GM10248 (cell line): Measurements from ENCODE around the gene WIZ.

Experiments used
- CTCF ChIA-PET: fragments of 300-600 bp; sonication (Branson Sonifier 250); formaldehyde crosslinking; extraction: SDS; loops from one replicate; lab custom pipeline; 2021; ENCODE audit warnings: antibody characterized with exemption; lab: Yijun Ruan, JAX
- POLR2A ChIA-PET: fragments of 350-650 bp; sonication (Branson Sonifier 250); formaldehyde crosslinking; extraction: SDS; loops from one replicate; lab custom pipeline; 2020; ENCODE audit warnings: antibody characterized with exemption; lab: Yijun Ruan, JAX
- DNase-seq: peaks from one replicate; pipeline ENCODE4 v3.0.0; 2012; ENCODE audit errors: extremely low spot score
- TF ChIP-seq, protein P1 (sequence below): IDR thresholded peaks from 2 replicates; pipeline ENCODE4 v1.5.1; 2012; ENCODE audit warnings: mild to moderate bottlenecking, low read depth; ENCODE audit errors: extremely low read depth, missing control alignments, control extremely low read depth

The WIZ gene

DNA sequence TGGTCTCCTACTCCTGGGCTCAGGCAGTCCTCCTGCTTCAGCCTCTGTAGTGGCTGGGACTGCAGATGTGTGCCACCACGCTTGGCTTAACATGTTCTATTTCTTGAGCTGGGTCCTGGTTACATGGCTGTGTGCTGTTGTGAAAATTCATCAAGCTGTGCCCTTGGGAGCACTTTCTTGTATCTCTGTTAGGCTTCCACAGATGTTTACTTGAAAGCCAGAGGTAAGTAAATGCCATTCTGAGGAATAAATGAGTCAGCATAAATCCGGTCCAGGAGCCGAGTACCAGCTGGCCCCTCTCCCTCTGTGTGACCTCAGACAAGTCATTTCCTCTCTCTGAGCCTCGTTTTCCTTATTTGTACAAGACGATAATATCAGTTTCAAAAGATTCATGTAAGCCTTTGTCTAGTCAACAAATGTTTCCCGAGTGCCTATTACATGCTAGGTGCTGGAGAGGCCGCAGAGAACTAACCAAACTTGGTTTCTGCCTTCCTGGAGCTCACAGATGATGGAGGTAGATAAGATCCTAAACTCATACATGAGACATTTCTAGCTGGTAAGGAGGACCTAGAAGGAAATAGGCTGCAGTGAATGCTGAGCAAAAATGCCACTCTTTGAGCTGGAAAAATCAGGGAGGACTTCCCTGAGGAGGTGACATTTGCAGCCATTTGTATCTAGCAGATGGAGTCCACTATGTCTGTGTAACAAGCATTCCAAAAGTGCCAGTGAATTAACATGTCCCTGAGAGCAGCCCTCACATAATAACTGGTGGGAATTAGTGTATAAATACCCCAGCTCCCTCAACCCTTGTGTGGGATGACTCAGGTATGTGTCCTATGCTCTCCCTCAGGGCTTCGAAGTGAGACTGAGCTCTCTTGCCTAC is 17.3 kb upstream of the WIZ start:
- ChIA-PET CTCF (interaction anchor here (0.7 to 1.2 kb wide), 5 partner anchors 10 to 34 kb away, joined by 3 to 6 read pairs (median 3); no protein-coding TSS in a partner anchor), POLR2A (interaction anchor here (1.0 kb wide), 1 partner anchor 48 kb away, joined by 3 read pairs; the partner anchor contains the start of gene AKAP8L)
- DNase-seq = no peak
- TF ChIP-seq, protein P1, sequence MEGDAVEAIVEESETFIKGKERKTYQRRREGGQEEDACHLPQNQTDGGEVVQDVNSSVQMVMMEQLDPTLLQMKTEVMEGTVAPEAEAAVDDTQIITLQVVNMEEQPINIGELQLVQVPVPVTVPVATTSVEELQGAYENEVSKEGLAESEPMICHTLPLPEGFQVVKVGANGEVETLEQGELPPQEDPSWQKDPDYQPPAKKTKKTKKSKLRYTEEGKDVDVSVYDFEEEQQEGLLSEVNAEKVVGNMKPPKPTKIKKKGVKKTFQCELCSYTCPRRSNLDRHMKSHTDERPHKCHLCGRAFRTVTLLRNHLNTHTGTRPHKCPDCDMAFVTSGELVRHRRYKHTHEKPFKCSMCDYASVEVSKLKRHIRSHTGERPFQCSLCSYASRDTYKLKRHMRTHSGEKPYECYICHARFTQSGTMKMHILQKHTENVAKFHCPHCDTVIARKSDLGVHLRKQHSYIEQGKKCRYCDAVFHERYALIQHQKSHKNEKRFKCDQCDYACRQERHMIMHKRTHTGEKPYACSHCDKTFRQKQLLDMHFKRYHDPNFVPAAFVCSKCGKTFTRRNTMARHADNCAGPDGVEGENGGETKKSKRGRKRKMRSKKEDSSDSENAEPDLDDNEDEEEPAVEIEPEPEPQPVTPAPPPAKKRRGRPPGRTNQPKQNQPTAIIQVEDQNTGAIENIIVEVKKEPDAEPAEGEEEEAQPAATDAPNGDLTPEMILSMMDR = no peak

DNA sequence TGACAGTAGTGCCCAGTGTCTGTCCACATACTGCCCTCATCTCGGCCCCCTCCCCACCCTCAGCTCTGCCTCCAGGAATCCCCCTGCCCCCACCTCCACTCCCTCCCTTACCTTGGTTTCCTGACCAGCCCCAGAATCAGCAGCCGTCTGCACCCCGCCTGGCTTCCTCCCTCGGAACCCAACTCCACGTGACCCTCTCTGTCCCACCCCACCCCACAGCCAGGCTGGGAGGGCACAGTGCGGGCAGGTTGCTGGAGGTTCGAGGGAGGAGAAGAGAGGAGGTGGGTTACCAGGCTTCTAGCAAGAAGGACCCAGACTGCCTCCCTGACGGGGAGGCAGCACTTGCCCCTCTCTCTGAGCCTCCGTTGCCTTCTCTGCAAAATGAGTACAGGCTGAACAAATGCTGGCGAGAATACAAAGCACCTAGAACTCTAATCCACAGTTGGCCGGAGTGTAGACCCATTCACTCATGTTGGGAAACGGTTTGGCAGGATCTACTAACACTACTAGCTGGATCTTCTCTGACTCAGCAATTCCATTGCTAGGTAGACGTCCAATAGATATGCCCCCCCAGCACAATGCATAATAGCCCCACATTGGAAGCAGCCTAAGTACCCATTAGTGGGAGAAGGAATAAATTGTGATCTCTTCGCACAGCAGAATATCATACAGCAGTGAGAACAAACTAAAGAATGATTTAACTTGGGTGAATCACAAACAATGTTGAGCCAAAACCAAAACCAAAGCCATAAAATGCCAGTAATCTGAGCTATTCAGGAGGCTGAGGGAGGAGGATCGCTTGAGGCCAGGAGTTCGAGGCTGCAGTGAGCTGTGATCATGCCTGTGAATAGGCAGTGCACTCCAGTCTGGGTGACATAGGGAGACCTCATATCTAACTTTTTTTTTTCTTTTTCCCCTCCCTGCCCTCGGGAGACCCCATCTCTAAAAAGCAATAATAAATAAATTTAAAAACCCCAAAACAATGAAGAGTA is 14.9 kb upstream of the WIZ start, which contains the start of gene RASAL3:
RASAL3 (minus strand) TSS at position 151 of the 992 bp plus-strand sequence. CDS start 186 bp downstream, outside the sequence.
- DNase-seq = peak; percentile 70
- TF ChIP-seq, protein P1 = no peak
- CTCF ChIA-PET = interaction anchor here (1.0 to 1.9 kb wide), 2 partner anchors 45 to 91 kb away, joined by 4 to 5 read pairs; no protein-coding TSS in a partner anchor
- POLR2A ChIA-PET = no interaction called here

DNA sequence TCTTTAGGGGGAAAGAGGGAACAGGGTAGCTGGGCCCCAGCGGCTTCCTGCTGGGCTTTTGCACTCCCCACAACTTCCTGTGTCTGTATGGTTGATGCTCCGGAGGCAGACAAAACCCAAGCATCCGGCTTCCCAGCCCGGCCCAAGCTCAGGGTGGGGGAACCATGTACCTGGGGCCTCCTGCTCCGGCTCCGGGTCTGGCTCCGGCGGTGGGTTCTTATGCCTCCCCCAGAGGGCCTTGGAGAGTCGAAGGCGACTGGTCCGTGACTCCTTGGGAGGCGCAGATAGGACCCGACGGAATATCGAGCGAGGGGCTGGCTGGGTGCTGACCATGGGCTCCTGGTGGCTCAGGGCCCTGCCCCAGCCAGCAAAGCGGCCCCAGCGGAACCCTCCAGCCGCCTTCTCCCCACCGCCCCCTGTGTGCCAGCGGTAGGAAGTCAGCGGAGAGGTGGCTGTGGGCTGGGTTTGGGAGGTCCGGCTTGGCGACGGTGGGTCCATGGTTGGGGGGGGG is 14.2 kb upstream of the WIZ start:
- CTCF ChIA-PET = interaction anchor here (0.9 to 1.9 kb wide), 5 partner anchors 11 to 92 kb away, joined by 3 to 5 read pairs (median 4); partner anchors contain the start of gene PGLYRP2
- DNase-seq = peak; percentile 69
- POLR2A ChIA-PET = interaction anchor here (0.6 to 1.3 kb wide), 2 partner anchors 45 to 1864 kb away, joined by 3 to 4 read pairs; partner anchors contain the start of gene AKAP8L

DNA sequence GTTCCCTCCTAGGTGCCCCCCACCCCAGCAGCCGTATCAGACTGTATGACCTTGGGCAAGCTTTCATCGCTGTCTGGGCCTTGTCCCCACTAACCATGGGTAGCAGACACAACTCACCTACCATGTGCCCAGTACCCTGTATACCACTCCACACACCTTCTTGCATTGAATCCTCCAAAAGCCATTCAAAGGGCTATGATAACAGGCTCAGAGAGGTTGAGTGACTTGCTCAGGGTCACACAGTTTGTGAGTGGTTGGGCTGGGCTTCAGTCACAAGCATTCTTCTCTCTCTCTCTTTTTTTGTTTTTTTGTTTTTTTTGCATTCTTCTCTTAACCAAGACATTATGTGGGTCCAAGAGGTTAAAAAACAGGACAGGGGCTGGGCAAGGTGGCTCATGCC is 11.9 kb upstream of the WIZ start:
- TF ChIP-seq, protein P1 = no peak
- DNase-seq = no peak
- POLR2A ChIA-PET = no interaction called here
- CTCF ChIA-PET = interaction anchor here (1.2 kb wide), 1 partner anchor 94 kb away, joined by 3 read pairs; no protein-coding TSS in a partner anchor

More for the DNA sequence above, 14.2 kb upstream of the WIZ start:
- TF ChIP-seq, protein P1 = no peak

DNA sequence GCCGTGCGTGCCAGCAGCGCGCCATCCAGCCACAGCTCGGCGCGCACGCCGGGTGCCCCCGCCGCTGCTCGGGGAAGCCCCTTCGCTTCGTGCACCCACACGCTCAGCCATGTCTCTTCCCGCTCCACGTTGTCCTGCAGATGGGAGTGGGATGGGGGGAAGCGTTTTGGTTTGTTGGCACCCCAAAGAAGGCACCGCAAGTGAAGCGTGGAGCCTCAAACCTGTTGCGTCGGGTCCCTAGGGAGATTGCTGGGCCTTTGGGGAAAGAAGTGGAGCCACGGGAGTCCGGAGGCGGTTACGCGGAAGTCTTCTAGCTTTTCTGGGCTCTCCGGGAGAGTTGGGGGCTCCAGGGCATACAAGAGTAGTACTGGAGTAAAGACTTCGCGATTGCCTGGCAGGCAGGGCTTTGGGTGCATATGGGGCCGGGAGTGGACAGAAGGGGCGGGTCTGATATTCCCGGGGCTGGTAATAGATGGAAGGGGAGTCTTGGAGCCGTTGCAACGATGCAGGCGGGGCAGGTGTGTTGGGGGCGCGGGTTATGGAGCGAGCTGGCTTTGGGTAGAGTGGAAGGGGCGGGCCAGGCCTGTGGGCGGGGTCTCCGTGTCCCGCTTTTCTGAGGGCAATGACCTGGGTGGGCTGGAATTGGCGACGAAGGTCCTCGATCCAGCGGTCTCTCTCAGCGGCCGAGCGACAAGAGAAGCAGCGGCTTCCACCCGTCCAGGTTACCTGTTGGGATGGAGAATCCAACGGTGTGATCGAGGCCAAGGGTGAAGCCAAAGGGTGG is 8.1 kb upstream of the WIZ start:
- ChIA-PET POLR2A (no interaction called here), CTCF (interaction anchor here (1.5 kb wide), 1 partner anchor 8 kb away, joined by 3 read pairs; no protein-coding TSS in a partner anchor)
- TF ChIP-seq, protein P1 = no peak
- DNase-seq = no peak
